ENCODE measurements around the gene AUH.
"Not testable (repeated sequence)": the region's sequence is repeated elsewhere in the genome, so short reads cannot be mapped to it uniquely, and the experiment has no call there.

AUH gene, protein sequence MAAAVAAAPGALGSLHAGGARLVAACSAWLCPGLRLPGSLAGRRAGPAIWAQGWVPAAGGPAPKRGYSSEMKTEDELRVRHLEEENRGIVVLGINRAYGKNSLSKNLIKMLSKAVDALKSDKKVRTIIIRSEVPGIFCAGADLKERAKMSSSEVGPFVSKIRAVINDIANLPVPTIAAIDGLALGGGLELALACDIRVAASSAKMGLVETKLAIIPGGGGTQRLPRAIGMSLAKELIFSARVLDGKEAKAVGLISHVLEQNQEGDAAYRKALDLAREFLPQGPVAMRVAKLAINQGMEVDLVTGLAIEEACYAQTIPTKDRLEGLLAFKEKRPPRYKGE

DNA sequence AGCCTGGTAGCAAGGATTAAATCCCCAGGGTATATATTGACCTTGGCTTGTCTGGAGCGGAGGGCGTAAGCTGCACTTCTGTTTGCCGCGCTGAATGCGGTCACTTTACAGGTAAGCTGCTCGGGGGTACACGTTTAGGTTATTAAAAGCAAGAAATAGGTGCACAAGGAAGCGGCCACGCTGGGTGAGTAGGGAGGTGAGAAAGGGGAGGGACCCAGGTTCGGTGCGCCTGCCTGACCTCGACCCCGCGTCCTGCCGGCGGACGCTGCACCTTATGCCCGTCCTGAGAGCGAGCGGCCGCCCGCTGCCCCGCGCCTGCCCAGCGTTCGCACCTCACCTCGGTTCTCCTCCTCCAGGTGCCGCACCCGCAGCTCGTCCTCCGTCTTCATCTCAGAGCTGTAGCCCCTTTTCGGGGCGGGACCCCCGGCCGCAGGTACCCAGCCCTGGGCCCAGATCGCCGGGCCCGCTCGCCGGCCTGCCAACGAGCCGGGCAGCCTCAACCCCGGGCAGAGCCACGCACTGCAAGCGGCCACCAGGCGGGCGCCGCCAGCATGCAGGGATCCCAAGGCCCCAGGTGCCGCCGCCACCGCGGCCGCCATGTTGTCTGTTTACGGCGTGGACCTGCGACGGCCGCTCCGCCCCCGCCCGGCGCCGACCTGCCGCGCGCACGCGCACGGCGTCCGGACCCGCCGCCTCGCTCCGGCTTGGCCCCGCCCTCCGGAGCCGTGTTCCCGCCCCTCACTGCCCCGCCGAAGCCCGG, at the start of gene AUH:
Gene AUH, minus strand, starts transcription at position 628 of the 760 bp plus-strand sequence. Its CDS starts 29 bp downstream, at position 599.
- peak; percentile 14 for DNase-seq

DNA sequence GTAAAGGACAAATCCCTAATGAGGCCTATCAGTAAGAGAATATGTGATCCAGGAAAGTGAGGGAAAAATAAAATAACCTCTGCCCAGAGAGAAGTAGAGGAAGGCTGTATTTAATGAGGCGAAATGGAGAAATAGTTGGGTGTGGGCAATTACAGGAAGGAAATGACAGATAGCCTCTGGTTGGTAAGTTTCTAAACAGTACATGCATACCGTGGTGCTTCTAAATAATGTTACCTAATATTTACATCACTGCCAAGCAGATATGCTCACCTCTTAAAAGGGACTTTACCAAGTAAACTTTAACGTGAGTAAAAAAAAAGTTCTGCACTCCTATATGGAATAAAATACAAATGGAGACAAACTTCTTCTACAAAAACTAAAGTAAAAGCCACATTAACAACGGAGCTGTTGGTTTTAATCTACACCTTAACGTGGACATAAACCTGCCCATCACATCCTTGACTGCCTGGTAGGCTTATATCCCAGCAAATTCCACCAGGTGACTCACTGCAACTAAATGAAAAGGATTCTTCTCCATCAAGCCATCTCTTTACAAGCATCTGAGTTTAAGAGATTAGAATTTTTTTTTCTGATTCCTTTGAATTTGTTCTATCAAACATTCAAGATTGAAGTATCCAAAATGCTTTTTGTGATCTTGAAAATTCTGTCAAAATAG, 49.5 kb upstream of the AUH start:
- DNase-seq = no peak

DNA sequence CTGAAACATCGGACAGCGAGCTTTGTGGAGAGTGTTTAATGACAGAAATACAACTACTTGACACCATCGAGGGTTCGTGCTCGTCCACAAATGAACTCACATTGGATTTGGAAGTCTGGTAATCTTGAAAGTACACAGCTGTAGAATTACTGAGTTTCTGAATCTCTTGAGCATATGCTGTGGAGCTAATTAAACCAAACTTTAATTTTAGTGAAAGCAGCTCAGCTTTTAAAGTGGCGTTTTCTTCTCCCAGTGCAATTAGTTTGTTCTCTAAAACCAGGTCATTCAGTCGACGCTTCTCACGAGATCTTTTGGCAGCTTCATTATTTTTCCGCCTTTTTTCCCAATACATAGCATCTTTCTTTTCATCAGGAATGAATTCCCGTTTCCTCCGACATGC, 48.4 kb upstream of the AUH start:
- no peak for DNase-seq

DNA sequence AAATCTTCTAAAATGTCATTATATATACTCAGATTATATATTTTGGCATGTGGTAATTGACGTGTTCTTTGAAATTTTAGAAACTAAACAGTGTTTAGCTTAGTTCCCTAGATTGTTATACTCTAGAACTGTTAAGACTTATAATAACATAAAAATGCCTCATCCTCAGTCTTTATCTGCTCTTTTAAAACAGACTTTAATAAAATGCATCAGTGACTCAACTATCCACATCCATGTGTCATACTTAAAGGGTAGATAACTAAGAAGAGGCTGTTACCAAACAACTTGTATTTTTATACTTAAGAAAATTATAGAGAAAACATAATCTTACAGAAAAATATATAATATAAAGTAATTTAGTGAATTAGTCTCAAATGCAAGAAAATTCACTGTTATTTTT, 46.8 kb upstream of the AUH start:
- no peak for DNase-seq

DNA sequence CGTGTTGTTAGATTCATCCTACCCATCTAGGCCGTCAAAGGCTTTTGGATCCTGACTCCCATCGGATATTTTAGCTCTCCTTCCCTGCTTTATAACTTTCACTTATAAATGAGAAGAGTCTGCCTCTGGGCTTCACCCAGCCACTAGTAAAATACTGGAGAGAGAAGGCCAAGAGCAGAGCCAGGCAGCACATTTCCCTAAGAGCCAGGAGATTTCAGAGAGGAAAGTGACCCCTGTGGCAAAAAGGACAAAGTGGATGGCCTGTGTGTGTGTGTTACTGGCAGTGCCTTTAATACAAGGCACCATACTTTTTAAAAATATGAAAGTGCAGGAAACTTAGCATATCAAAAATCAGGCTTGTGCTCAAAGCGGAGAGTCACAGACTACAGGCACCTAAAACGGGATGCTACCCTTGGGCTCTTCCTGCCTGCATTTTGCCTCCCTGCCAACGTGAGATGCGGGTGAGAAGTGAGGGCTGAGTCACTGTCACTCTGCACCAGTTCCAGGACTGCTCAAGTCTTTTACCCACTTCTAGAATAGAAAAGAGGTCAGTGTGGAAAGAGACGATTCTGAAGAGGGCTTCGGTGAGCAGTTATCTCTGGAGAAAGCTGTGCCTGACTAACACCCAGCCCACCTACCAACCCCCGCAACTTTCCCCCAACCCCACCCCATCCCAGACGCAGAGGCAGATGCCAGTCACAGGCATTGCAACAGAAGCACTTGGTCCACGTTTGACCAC, 46.0 kb upstream of the AUH start:
- no peak for DNase-seq

DNA sequence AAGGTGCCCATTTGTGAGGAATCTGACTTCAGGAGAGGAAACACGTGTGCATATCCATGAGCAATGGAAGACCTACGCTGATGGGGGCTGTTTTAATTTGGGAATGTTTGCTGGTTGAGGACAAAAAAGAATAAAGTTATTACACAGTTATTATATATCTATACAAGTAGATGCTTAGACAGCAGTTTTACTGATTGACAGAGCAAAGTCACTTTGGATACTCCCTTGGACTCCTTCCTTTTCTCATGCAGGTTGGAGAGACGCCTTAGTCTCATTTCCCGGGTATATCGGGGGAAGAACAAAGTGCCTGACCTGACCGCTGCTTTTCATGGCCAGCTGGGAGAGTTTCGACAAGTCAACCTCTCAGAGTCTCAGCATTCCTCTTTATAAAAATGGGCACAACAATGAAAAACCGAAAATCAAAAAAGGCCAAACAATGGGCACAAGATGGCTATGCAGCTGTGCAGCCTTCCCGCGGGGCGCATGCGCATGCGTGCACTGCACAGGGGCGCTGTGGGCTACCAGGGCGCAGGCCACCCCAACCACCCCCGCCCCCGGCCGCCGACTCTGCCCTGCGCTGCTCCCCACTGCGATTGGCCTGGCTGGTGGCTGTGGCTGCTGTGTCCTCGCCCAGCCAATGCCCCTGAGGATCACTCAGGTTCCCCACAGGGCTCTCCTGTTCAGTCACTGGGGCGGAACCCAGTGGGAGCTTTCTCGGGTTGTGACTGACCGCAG, 43.8 kb upstream of the AUH start:
- DNase-seq = no peak

DNA sequence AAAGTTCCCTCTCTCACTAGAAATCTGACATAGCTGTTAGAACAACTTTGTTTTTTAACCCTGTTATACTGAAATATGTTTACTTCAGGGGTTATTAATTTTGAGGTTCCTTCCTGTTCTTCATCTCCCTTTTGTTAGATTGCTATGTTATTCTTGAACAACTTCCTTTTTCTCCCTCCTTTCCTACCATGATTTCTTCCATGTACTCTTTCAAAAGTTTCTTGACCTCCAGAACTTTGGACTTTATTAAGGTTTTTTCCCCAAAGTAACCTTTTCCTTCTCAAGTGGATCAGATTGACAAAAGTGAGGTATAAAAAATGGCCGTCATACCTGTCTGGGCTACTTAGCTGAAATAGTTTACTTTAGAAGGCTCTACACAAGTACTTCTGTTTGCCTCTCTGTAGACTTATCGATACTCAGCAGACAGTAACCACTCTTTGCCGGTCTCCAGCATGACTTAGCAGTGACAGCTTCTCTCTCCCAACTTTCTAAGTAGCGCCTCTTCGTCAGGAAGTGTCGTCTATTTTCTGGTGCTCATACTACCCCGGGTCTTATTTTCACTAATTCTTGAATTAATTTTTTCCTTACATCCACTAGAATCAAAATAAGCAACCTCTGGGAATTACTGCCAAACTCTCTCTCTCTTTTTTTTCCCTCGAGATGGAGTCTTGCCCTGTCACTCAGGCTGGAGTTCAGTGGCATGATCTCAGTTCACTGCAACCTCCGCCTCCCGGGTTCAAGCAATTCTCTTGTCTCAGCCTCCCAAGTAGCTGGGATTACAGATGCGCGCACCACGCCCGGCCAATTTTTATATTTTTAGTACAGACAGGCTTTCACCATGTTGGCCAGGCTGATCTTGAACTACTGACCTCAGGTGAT, 42.2 kb upstream of the AUH start:
- DNase-seq = no peak

DNA sequence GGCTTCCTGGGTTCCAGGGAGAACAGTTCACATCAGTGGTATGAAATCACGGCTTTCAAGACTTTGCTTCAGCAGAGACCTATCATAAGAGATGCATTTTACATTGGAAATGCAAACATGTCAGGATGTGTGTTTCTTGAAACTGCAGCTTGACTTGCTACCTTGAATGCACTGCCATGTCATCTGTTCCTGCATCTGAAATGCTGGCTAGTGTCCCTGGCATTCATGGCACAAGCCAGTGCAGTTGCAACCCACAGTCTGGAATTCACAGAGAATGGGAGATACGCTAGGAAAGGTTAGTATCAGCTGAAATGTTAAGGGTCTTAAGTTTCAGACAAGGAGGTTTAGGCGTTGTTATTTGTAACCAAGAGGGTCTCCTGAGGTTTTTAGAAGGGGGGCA, 37.2 kb upstream of the AUH start:
- DNase-seq = no peak

DNA sequence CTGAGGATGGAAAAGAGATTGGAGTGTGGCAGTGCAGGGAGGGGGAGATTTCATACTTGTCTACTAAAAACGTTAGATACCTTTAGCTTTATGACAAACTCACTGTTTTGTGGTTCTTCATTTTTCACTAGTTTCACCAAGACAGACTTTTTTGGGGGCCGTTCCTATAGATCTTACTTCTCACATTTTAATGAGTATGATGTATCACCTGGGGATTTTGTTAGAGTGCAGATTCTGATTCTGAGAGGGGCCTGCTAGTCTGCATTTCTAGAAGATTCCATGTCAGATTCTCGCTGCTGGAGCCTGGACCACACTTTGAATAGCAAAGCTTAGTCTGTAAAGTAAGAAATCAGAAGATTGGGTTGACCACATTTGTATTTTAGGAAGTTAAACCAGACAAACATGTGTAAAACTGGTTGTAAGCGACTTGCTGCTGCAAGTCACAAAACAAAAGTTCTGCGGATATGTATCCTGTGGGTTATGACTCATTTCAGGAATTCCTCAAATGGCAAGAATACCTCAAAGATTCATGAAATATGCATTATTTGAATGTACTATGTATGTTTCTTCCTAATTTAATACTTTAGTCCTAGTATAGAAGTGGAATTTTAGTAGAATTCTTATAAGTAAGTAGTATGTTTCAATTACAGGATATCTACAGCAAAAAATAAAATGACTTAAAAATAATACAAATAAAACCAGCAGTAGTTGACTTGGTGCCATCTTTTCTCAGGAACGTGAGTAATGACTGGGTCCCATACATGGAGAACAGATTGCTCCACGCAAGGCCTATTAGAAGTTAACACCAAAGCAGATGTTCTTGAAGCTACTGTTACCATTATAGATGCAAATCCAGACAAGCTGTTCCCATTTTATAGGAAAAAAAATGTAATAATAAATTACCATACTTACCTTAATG, 34.1 kb upstream of the AUH start:
- DNase-seq = no peak

DNA sequence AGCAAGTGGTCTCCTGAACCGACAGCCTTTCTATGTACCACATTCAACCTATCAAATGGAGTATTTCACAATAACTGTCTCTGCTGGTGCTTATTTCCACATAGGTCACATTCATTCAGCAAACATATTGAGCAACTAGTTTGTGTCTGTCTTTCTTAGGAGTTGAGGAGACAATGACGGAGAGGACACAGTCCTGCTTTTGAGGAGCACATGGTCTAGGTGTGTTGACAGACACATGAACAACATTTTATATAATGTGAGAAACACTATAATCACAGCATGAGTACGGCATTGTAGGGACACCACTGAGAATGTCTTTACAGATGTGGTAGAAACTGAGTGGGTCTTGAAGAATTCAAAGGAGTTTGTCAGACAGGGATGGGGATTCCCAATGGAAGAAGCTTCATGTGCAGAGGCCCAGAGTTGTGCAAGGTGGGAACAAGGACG, 33.4 kb upstream of the AUH start:
- DNase-seq = no peak

DNA sequence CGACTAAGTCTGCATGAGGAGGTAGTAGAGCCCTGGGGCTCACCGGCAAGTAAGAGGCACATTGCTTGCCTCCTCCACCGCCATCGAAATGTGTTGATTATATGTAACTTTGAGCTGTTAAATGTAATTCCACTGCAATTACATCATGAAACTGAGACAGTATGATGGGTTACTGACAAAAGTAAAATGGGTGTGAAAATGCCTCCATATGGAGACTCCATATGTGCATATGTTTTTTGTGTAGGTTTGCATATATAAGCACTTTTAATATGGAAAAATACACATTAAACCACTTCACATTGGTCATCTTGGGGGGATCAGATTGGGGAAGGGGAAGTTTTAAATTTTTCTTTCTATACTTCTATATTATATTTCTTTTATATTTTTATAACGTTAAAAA, 32.1 kb upstream of the AUH start:
- no peak for DNase-seq

DNA sequence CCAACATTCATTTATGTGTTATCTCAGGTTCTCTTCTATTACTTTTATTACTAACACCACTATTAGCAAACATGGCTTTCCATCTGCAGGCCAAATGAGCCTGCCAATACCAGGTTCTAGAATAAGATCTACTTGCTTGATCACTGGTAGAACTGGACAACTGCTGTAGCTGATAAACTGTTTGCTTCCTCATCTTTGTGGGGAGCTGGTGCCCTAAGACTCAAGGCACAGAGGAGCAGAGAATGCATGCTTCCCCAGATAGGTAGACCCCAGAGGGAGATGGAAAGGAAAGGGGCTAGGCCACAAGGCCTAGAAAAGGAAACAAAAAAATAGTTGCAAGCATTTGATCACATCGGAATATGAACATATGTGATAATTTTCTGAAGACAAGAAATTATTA, 30.7 kb upstream of the AUH start:
- no peak for DNase-seq

DNA sequence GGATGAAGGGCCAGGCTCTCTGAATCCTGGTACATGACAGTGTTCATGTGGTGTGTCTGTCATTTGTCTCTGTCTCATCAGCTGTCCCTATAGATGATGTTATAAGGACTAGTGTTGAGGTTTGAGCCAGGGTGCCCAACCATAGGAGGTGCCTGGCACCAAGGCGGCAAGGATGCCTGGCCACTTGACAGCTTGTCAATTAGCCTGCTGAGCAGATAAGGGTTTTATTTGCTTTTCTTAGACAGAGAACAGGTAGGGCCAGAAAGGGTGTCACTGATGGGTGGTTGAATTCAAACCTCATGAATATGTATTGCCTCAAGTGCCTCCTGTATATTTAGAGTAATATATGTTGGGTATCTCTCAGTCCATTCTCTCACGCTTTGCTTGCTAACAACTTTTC, 30.1 kb upstream of the AUH start:
- DNase-seq = no peak

DNA sequence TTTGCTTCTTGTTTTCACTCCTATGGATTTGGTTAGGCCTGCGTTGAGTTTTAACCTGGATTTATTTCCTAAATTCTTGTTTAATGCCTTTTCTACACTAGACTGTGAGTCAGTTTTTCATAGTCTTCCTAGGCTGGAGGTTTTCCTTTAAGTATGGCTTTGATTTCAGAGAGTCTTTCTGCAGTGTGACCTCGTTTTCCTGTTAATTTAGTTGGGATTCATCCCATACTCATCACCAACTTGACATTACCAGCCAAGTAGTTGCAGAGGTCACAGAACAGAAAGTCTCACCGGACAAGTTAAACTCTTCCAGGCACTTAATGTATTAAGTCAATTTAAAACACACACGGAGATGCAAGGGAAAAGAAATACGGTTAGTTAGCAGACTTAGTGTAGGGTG, 29.7 kb upstream of the AUH start:
- DNase-seq = no peak

DNA sequence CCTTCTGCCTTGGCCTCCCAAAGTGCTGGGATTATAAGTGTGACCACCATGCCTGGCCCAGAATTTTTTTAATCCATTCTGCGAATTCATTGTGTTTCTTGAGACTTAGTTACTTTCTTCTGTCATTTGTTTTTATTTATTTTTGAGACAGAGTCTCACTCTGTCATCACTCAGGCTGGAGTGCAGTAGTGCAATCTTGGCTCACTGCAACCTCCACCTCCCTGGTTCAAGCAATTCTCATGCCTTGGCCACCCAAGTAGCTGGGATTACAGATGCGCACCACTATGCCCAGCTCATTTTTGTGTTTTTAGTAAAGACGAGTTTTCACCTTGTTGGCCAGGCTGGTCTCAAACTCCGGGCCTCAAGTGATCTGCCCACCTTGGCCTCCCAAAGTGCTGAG, 28.0 kb upstream of the AUH start:
- DNase-seq = not testable (repeated sequence)

DNA sequence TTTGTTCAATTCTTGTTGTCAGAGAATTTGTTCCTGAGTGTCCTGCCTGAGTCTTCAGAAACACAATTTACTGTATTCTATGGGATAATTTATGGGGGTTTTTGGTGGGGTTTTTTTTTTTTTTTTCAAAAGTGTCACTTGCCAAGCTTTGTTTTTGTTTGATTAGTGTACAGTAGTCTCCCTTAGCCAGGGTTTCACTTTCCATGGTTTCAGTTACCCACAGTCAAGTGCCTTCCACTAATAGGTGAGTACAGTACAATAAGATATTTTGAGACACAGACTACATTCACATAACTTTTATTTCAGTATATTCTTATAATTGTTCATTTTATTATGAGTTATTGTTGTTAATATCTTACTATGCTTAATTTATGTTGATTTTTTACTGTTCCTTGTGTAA, 25.0 kb upstream of the AUH start:
- no peak for DNase-seq

DNA sequence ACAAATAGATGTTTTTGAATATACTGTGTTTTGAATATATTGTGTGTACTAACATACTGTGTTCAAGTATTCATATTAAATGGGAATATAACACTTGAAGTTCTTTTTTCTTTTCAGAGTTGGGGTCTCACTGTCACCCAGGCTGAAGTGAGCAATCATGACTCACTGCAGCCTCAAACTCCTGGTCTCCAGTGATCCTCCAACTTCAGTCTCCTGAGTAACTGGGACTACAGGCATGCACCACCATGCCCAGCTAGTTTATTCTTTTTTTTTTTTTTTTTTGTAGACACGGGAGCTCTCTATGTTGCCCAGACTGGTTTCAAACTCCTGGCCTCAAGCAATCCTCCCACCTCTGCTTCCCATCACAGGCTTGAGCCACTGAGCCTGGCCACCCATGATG, 23.2 kb upstream of the AUH start:
- DNase-seq = no peak

DNA sequence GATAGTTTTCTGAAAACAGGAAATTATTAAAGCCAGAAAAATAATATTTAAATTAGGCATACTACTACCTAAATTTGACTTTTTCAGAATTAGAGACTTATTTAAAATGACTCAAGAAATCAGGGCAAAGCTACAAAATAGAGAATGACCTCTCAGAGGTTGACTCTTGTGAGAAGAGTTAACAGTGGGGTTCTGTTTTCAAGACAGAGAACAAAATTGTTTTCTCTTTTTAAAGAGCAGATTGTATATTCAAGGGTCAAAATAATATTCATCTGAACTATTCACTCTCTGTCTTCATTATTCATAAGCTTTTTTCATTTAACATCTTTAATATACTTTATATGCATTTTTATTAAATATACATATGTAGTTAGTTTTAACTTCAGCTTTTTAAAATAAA, 21.9 kb upstream of the AUH start:
- no peak for DNase-seq

DNA sequence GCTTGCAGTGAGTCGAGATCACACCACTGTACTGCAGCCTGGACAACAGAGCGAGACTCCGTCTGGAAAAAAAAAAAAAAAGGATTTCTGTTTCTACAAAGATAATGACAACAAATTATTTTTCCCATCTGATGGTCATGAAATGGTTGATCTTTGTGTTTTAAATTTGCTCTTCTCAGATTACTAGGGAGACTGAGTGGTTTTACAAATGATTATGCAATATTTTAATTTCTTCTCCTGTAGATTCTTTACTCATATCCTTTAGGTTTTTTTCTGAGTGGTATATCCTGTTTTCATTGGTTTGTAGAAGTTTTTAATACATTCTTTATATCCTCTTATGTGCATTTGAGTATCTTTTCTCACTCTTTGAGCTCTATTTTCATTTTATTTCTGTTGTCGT, 20.6 kb upstream of the AUH start:
- DNase-seq = no peak

DNA sequence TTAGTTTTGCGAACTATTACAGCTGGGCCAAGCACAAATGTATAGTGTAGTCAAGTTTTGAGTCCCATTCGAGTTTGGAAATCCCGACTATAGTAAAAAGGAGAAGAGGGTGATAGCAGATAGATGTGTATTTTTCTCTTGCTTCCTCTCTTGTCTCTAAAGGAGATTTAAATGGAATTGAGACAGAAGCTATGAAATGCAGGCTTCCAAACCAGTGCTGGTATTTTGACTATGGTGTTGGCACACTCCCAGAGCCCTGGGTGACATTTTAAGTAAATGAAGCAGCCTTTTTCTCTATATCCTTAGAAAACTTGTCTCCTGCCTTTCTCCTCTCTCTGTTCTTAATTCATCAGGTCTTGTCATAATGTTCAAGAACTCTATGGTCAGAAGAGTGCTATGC, 17.7 kb upstream of the AUH start:
- DNase-seq = no peak

Data from DMS79 (cell line).